ENCODE measurements around the gene FCER2. TPM values are rescaled to one million over a fixed set of nuclear protein-coding genes. Genes with fewer than 3 reads are reported as not detected.

The FCER2 gene
- total RNA-seq, 1 experiment from 2014 or later = 0.48 TPM

DNA sequence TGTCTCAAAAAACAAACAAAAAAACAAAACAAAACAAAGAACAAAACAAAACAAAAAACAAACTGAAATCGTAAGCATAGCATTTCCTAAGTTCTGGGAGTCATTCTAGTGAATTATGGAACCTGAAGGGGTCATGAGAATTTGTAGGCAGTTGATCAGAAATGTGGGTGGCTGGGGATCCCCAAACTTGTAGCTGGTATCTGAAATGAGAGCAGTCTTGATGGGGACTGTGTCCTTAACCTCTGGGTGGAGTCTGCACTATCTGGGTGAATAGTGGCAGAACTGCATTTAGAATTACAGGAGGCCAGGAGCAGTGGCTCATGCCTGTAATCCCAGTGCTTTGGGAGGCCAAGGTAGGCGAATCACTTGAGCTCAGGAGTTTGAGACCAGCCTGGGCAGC is 23.9 kb upstream of the FCER2 start:
- ChIA-PET CTCF (interaction anchor here (0.7 to 1.3 kb wide), 3 partner anchors 45 to 956 kb away, joined by 3 to 7 read pairs (median 6); partner anchors contain the start of gene TRAPPC5), POLR2A (no interaction called here)
- Mint-ChIP-seq H3K4me1 (peaks cover 13% of the 10 kb centered on the region), H3K36me3 (no peaks in the 10 kb centered on the region), H3K27me3 (ENCODE audit: low read depth) (peaks cover 46% of the 10 kb centered on the region), H3K4me3 (no peak overlapping the region), H3K9me3 (no peaks in the 10 kb centered on the region), H3K27ac (no peak overlapping the region)
- DNase-seq (ENCODE audit: low spot score) (no peak), ATAC-seq (no peak)
- TF ChIP-seq FOXP1 (CRISPR knock-in tag; IDR thresholded peaks at IDR 0.05; ENCODE audit: borderline replicate concordance) = no peak
- no peak for TF ChIP-seq TEAD1 (CRISPR knock-in tag; IDR thresholded peaks at IDR 0.05)
- TF ChIP-seq, protein P1, sequence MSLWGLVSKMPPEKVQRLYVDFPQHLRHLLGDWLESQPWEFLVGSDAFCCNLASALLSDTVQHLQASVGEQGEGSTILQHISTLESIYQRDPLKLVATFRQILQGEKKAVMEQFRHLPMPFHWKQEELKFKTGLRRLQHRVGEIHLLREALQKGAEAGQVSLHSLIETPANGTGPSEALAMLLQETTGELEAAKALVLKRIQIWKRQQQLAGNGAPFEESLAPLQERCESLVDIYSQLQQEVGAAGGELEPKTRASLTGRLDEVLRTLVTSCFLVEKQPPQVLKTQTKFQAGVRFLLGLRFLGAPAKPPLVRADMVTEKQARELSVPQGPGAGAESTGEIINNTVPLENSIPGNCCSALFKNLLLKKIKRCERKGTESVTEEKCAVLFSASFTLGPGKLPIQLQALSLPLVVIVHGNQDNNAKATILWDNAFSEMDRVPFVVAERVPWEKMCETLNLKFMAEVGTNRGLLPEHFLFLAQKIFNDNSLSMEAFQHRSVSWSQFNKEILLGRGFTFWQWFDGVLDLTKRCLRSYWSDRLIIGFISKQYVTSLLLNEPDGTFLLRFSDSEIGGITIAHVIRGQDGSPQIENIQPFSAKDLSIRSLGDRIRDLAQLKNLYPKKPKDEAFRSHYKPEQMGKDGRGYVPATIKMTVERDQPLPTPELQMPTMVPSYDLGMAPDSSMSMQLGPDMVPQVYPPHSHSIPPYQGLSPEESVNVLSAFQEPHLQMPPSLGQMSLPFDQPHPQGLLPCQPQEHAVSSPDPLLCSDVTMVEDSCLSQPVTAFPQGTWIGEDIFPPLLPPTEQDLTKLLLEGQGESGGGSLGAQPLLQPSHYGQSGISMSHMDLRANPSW (CRISPR knock-in tag; conservative IDR thresholded peaks at IDR 0.05; ENCODE audit: low read depth) = no peak
- no peak for TF ChIP-seq SMAD4 (CRISPR knock-in tag; IDR thresholded peaks at IDR 0.05)
- no peak for TF ChIP-seq ETV6 (CRISPR knock-in tag; IDR thresholded peaks at IDR 0.05)
- no peak for TF ChIP-seq SOX15 (CRISPR knock-in tag; IDR thresholded peaks at IDR 0.05)
- no peak for TF ChIP-seq GABPB1 (CRISPR knock-in tag; IDR thresholded peaks at IDR 0.05)
- TF ChIP-seq, protein P2, sequence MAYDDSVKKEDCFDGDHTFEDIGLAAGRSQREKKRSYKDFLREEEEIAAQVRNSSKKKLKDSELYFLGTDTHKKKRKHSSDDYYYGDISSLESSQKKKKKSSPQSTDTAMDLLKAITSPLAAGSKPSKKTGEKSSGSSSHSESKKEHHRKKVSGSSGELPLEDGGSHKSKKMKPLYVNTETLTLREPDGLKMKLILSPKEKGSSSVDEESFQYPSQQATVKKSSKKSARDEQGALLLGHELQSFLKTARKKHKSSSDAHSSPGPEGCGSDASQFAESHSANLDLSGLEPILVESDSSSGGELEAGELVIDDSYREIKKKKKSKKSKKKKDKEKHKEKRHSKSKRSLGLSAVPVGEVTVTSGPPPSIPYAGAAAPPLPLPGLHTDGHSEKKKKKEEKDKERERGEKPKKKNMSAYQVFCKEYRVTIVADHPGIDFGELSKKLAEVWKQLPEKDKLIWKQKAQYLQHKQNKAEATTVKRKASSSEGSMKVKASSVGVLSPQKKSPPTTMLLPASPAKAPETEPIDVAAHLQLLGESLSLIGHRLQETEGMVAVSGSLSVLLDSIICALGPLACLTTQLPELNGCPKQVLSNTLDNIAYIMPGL (CRISPR knock-in tag; IDR thresholded peaks at IDR 0.05) = no peak
- no peak for TF ChIP-seq ZBTB21 (CRISPR knock-in tag; IDR thresholded peaks at IDR 0.05; ENCODE audit: borderline replicate concordance)

DNA sequence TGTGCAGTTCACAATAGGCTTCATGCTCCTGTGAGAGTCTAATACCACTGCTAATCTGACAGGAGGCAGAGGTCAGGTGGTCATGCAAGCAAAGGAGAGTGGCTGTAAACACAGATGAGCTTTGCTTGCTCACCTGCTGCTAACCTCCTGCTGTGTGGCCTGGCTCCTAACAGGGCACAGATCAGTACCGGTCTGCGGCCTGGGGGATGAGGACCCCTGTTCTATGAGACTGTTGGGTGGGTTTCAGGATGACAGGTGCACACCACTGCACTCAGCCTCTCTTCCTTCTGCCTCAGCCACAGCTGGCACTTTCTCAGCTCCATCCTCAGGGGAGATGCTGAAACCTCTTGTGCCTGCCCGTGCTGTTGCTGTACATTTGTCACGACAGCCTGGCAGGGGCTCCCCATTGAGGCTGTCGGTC is 20.3 kb upstream of the FCER2 start:
- Mint-ChIP-seq H3K27ac (no peak overlapping the region), H3K9me3 (no peaks in the 10 kb centered on the region), H3K27me3 (ENCODE audit: low read depth) (peaks cover 16% of the 10 kb centered on the region), H3K4me3 (no peak overlapping the region), H3K36me3 (no peaks in the 10 kb centered on the region), H3K4me1 (no peaks in the 10 kb centered on the region)
- DNase-seq (ENCODE audit: low spot score) (no peak), ATAC-seq (no peak)
- ChIA-PET CTCF (interaction anchor here (0.6 to 1.9 kb wide), 4 partner anchors 17 to 280 kb away, joined by 3 to 4 read pairs (median 3); partner anchors contain the start of gene TRAPPC5), POLR2A (interaction anchor here (0.5 kb wide), 1 partner anchor 70 kb away, joined by 3 read pairs; no protein-coding TSS in a partner anchor)
- no peak for TF ChIP-seq ZNF396 (CRISPR knock-in tag; IDR thresholded peaks at IDR 0.05; ENCODE audit: borderline replicate concordance)

DNA sequence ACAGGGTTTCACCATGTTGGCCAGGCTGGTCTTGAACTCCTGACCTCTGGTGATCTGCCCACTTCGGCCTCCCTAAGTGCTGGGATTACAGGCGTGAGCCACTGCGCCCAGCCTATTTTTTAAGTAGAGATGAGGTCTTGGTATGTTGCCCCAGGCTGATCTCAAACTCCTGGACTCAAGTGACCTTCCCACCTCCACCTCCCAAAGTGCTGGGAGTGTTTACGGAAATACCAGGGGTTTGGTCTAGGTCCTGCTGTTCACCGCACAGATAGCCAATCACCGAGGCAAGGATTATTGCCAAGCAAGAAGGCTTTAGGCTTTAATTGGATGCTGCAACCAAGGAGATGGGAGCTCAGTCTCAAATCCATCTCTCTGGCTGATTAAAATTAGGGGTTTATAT is 18.4 kb upstream of the FCER2 start:
- H3K4me3 Mint-ChIP-seq = no peak overlapping the region
- H3K9me3 Mint-ChIP-seq = peaks cover 5% of the 10 kb centered on the region
- DNase-seq (ENCODE audit: low spot score) (no peak), ATAC-seq (no peak)
- ChIA-PET POLR2A (no interaction called here), CTCF (no interaction called here)
- TF ChIP-seq, protein P3, sequence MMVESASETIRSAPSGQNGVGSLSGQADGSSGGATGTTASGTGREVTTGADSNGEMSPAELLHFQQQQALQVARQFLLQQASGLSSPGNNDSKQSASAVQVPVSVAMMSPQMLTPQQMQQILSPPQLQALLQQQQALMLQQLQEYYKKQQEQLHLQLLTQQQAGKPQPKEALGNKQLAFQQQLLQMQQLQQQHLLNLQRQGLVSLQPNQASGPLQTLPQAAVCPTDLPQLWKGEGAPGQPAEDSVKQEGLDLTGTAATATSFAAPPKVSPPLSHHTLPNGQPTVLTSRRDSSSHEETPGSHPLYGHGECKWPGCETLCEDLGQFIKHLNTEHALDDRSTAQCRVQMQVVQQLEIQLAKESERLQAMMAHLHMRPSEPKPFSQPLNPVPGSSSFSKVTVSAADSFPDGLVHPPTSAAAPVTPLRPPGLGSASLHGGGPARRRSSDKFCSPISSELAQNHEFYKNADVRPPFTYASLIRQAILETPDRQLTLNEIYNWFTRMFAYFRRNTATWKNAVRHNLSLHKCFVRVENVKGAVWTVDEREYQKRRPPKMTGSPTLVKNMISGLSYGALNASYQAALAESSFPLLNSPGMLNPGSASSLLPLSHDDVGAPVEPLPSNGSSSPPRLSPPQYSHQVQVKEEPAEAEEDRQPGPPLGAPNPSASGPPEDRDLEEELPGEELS (CRISPR knock-in tag; IDR thresholded peaks at IDR 0.05) = no peak
- TF ChIP-seq, protein P4, sequence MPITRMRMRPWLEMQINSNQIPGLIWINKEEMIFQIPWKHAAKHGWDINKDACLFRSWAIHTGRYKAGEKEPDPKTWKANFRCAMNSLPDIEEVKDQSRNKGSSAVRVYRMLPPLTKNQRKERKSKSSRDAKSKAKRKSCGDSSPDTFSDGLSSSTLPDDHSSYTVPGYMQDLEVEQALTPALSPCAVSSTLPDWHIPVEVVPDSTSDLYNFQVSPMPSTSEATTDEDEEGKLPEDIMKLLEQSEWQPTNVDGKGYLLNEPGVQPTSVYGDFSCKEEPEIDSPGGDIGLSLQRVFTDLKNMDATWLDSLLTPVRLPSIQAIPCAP (CRISPR knock-in tag; IDR thresholded peaks at IDR 0.05) = no peak
- TF ChIP-seq MYBL2 (CRISPR knock-in tag; IDR thresholded peaks at IDR 0.05) = no peak
- no peaks in the 10 kb centered on the region for H3K36me3 Mint-ChIP-seq
- H3K4me1 Mint-ChIP-seq = no peaks in the 10 kb centered on the region
- H3K27me3 Mint-ChIP-seq (ENCODE audit: low read depth) = peaks cover 14% of the 10 kb centered on the region
- no peak overlapping the region for H3K27ac Mint-ChIP-seq

Measured in WTC11 (cell line).